NAMALWA (cell line): ENCODE results near the gene KLHDC7A.
A peak's percentile ranks its signal among the peaks of the same experiment; 100 is the strongest.

Experiments used
- DNase-seq: peaks from one replicate; pipeline ENCODE4 v3.0.0-alpha.2; 2015; ENCODE audit warnings: low spot score

Gene KLHDC7A

GRCh38 chr1:18473195-18473815 is 7.4 kb upstream of the KLHDC7A start:
- DNase-seq, result no peak

DNA sequence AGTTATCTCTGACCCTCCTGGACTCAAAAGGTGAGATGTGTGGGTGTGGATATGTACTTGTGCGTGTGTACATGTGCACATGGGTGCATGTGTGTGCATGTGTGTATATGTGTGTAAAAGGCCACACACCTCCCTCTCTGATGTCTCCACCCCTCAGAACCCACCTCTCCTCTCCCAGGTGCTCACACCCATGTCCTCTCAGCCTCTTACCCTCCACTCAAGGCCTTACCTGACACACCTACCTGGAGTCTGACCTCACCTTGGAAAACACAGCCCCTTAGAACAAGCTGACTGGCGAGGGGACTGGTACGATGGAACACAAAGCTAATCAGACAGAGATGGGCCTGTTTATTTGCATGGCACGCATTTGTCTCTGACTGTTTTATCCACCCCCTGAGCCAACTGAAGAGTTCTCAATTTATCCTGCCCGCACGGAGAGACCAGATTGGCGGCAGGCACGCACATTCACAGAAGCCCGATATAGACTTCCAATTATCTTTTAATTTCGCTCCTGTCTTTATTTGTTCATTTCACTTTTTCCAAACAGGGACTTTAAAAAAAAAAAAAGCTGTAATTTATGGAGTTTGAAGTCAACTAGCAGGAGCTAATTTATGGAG is 6.1 kb upstream of the KLHDC7A start:
- no peak for DNase-seq

DNA sequence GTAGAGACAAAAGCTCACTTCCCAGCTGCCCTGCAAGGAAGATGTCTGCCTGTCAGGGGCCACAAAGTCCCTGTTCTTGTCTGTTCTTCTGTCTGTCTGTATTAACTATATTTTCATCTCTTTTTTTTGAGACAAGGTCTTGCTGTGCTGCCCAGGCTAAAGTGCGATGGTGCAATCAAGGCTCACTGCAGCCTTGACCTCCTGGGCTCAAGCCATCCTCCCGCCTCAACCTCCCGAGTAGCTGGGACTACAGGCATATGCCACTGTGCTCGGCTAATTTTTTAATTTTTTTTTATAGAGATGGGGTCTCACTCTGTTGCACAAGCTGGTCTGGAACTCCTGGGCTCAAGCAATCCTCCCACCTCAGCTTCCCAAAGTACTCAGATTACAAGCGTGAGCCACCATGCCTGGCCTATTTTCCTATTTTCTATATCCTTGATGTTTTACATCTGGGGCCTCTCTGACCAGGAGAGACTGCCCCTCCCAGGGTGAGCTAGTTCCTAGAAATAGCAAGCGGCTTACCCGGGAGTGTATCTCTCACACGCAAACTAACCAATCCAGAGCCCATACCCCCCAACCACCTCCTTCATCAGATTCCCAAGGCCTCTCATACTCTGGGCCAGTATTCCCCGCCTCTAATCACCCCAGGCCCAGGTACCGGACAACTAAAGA is 5.4 kb upstream of the KLHDC7A start:
- no peak for DNase-seq

DNA sequence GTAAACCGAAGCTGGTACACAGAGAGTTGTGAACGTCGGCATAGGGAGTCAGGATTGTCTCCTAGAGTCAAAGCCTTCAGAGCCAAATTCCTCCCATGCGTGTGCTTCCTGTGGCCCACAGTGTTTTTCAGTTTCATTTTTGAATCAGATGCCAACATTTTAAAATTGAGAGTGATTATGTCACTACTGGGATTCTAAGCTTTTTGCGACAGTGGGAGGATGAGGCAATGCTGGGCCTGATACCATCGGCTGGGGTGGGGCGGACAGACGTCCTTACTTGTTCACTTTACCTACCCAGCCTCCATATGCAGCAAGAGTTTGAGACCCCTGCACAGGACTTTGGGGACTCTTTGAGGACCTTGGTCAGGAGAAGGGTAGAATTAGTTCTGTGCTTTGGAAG is 1.3 kb upstream of the KLHDC7A start:
- no peak for DNase-seq

DNA sequence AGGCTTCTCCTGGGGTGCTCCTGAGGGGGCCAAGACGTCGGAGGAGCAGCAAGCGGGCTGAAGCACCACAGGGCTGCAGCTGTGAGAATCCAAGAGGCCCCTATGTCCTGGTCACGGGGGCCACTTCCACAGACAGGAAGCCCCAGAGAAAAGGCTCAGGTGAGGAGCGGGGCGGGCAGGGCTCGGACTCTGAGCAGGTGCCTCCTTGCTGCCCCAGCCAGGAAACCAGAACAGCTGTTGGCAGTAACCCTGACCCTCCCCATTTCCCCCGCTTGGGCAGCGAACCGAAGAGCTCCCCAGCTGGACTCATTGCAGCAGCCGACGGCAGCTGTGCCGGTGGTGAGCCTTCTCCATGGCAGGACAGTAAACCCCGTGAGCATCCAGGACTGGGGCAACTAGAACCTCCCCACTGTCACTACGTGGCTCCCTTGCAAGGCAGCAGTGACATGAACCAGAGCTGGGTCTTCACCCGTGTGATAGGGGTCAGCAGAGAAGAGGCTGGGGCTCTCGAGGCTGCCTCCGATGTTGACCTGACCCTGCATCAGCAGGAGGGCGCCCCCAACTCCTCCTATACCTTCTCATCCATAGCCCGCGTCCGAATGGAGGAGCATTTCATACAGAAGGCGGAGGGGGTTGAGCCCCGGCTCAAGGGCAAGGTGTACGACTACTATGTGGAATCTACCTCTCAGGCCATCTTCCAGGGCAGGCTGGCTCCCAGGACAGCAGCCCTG is 625 bp downstream of the KLHDC7A start:
- DNase-seq, result peak; percentile 66

DNA sequence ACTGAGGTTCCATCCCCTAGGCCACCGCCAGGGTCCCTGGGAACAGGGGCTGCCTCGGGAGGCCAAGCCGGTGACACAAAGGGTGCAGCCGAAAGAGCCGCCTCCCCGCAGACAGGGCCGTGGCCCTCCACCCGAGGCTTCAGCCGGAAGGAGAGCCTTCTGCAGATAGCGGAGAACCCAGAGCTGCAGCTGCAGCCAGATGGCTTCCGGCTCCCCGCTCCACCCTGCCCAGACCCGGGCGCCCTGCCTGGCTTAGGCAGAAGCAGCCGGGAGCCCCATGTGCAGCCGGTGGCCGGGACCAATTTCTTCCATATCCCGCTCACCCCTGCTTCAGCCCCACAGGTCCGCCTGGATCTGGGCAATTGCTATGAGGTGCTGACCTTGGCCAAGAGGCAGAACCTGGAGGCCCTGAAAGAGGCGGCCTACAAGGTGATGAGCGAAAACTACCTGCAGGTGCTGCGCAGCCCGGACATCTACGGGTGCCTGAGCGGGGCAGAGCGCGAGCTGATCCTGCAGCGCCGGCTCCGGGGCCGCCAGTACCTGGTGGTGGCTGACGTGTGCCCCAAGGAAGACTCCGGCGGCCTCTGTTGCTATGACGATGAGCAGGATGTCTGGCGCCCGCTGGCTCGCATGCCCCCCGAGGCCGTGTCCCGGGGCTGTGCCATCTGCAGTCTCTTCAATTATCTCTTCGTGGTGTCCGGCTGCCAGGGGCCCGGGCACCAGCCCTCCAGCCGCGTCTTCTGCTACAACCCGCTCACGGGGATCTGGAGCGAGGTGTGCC is 1.4 kb downstream of the KLHDC7A start:
- DNase-seq, result no peak

DNA sequence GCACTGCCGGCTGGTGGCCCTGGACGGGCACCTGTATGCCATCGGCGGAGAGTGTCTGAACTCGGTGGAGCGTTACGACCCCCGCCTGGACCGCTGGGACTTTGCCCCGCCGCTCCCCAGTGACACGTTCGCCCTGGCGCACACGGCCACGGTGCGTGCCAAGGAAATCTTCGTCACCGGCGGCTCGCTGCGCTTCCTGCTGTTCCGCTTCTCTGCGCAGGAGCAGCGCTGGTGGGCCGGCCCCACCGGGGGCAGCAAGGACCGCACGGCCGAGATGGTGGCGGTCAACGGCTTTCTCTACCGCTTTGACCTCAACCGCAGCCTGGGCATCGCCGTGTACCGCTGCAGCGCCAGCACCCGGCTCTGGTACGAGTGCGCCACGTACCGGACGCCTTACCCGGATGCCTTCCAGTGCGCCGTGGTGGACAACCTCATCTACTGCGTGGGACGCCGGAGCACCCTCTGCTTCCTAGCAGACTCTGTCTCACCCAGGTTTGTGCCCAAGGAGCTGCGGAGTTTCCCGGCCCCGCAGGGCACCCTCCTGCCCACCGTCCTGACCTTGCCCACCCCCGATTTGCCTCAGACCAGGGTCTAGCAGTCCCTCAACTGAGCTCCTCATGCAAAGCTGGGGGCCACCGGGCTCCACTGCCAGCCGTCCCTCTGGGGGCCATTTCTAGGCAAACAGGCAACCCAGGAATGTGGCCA is 2.1 kb downstream of the KLHDC7A start:
- DNase-seq, result no peak

DNA sequence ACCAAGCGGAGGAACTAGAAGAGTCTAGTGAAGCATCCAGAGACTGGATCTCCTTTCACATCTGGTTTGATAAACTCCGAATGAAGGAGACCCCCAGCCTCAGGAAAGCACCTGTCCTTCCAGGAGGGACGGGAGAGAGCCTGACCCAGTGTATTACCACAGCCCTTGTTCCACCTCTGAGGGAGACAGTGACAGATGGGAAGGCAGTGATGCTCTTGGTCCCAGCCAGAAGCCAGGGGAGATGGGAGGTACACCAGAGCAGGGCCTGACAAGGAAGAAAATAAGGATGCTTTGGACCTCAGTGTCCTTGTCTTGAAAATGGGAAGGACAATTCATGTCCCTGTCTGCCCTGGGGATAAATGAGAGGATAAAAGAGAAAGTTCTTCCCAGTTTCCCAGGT is 3.5 kb downstream of the KLHDC7A start:
- DNase-seq, result no peak

GRCh38 chr1:18484721-18485120 is 4.0 kb downstream of the KLHDC7A start:
- no peak for DNase-seq

DNA sequence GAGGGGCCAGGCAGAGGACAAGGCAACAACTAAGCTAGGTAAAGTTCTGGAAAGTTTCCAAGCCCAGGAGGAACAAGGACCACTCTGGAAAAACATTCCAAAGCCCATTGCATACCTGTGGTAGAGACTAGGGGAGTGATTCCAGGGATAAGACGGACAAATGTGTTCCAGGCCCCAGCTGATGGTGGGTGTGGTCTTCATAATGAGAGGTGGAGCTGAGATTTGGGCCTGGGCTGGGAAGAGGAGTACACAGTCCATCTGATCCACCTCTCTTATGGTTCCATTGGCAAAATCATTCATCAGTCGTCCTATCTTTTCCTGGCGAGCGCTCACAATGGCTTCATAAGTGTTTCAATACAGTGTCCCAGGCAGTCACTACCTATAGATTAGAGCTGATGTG is 4.5 kb downstream of the KLHDC7A start:
- no peak for DNase-seq

DNA sequence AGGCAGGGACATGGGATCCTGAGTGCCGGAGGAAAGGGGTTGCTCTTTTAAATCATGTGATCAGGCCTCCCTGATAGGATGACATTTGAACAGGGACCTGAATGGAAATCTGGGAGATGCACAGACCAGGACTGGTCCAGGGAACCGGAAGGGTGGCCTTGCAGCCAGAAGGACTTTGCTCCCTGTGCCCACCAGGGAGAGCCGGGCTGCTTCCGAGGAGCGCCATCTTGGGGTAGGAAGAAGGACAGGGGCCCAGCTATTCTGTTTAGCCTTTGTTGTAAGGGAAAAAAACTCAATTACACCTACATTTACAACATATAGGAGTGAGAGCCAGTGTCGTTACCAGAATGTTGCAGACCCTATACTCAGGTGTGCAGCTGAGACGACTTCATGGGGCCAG is 5.5 kb downstream of the KLHDC7A start:
- peak; percentile 35 for DNase-seq

DNA sequence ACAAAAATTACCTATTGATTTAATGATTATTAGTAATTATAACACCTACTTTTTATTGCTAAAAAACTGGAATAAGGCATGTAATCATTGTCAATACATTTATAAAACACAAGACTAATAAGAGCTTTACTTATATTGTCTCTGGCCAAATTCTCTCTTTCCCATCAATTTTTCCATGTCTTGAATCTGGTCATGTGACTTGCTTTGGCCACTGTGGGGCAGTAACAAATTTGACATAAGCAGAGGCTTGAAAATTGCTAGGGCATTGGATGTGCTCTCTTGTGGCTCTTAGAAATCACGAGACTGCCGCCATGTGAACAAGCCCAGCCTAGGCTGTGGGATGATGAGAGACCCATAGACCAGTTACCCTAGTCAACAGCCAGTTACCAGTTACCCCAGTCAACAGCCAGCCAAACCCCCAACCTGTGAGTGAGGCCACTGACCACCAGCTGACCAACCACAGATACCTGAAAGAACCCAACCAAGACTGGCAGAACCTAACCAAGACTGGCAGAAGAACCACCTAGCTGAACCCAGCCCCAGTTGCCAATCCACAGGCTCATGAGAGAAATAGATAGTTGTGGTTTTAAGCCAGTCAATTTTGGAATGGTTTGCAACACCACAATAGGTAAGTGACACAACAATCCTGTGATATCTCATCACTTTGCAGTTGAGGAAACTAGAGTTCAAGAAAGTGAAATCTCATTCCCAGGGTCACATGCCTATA is 8.8 kb downstream of the KLHDC7A start:
- no peak for DNase-seq

- DNase-seq, result no peak
These were observed 10.4 kb downstream of the KLHDC7A start for GRCh38 chr1:18491168-18491567.

- no peak for DNase-seq
These were observed 13.6 kb downstream of the KLHDC7A start for GRCh38 chr1:18494304-18494703.

DNA sequence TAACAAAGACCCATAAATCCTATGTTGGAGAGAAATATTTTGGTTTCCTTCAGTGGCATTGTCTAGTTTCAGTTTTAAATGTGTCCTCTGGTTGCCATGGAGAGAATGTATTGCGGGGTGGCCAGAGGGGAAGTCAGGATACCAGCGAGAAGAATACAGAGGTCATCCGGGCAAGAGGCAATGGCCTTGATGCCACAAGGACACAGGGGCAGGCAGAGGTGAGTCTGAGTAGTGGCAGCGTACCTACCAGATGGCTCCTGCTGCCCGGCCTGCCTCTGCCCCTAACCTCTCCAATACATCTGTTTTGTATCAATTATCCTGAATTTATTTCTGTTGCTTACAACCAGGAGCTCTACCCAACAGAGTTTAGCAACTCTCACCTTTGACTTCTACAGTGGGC is 14.9 kb downstream of the KLHDC7A start:
- no peak for DNase-seq

GRCh38 chr1:18496056-18496455 is 15.3 kb downstream of the KLHDC7A start:
- DNase-seq, result no peak

- DNase-seq, result no peak
These were observed 15.9 kb downstream of the KLHDC7A start for GRCh38 chr1:18496497-18497235.

DNA sequence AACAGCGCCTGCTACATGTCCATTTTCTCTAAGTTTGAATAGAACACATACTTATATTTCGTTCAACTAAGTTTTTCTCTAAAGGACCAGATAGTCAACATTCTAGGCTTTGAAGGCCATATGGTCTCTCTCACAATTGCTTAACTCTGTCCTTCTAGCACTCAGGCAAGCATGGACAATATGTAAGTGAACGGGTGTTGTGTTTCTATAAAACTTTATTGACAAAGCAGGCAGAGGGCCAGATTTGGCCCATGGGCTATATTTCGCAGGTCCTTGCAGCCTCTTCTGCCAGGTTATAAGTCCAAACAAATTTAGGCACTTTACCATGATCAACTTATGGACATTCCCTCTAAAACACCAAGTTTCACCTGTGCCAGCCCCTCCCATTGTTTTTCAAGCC is 21.1 kb downstream of the KLHDC7A start:
- DNase-seq, result no peak

- DNase-seq, result no peak
These were observed 23.9 kb downstream of the KLHDC7A start for GRCh38 chr1:18504609-18505008.

DNA sequence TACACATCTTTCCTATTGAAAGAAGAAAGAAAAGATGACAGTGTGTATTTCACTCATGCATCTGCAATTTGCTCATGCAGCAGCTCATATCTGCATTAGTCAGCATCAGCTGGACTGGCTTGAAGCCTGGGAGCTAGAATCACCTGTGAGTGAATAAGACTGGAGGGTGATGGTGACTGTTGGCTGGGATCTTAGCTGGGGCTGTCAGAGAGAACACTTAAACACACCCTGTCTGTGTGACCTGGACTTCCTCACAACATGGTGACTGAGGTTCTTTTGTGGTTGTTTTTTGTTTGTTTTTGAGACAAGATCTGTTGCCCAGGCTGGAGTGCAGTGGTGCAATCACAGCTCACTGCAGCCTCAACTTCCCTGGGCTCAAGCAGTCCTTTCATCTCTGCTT is 24.9 kb downstream of the KLHDC7A start:
- no peak for DNase-seq
